Breast epithelium (tissue), 3 donors: ENCODE measurements around the gene MYMK.

Experiments used
- POLR2AphosphoS5 ChIP-seq, 3 donors: sonication (generic); formaldehyde crosslinking; IDR thresholded peaks; one replicate each; pipeline ENCODE4 v1.6.1; 2017; ENCODE audit warnings: antibody characterized with exemption in 3 of 3
- TF ChIP-seq, protein P1 (sequence below), 3 donors: fragments of 450-650 bp; IDR thresholded peaks; one replicate each; pipeline ENCODE4 v1.5.1; 2016 to 2017; ENCODE audit warnings: antibody characterized with exemption in 3 of 3, mild to moderate bottlenecking in 3 of 3, moderate library complexity in 3 of 3

DNA sequence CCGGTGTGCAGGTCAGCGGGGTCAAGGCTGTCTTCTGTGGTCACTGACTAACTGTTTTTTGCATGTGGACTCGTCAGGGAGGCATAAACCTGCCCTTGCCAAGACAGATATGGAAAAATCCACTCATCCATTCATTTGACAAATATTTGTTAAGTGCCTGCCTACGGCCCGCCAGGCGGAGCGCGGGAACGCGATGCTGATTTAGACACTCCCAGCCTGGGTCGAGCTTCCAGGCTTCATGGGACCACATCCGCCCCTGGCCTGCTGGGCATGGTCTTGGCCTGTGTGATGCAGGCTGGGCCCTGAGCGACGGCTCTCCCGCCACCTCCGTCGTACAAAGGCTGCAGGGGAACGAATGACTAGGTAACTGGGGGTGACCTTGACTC lies 18.1 kb downstream of the MYMK start:
- TF ChIP-seq, protein P1, sequence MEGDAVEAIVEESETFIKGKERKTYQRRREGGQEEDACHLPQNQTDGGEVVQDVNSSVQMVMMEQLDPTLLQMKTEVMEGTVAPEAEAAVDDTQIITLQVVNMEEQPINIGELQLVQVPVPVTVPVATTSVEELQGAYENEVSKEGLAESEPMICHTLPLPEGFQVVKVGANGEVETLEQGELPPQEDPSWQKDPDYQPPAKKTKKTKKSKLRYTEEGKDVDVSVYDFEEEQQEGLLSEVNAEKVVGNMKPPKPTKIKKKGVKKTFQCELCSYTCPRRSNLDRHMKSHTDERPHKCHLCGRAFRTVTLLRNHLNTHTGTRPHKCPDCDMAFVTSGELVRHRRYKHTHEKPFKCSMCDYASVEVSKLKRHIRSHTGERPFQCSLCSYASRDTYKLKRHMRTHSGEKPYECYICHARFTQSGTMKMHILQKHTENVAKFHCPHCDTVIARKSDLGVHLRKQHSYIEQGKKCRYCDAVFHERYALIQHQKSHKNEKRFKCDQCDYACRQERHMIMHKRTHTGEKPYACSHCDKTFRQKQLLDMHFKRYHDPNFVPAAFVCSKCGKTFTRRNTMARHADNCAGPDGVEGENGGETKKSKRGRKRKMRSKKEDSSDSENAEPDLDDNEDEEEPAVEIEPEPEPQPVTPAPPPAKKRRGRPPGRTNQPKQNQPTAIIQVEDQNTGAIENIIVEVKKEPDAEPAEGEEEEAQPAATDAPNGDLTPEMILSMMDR (IDR thresholded peaks at IDR 0.05) = no peak
- no peak for TF ChIP-seq POLR2AphosphoS5 (IDR thresholded peaks at IDR 0.05)
